ENCODE measurements around the gene NCL.

Gene NCL

DNA sequence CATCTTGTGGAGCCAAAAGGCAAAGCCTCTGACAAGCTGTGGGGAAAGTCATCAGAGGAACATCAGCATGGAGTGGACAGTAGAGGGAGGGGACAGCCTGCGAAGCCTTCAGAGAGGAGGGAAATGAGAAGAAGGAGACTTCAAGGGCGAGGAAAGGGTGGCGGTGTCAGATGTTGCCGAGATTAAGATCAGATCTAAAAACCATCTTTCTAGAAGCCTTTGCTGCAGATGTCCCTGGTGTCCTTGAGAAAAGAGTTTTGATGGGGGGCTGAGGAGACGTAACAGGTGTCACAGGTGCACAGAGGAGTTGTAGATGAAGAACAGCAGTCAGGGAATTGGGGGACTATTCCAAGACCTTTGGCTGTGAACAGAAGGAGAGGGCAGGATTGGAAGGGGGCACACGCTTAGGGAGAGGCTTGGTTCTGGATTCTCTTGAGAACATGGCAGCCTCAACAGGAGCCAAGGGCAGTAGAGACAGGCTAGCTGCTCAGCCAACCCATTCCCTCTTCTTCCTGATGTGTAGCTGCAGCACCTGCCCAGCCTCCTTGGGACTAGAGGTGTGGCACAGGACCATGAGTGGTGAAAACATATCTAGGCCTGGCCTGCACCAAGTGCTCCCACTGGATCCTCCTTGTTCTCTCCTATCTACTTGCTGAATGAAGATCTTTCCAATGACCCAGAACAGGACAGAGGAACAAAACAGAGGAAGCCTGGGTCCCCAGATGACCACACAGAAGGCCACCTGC lies 22.7 kb upstream of the NCL start:
- no peak overlapping the region for H3K9ac ChIP-seq (ENCODE audit: low read length)
- H3K27ac ChIP-seq (ENCODE audit: low read depth, low read length), result no peak overlapping the region
- H3K36me3 ChIP-seq (ENCODE audit: insufficient read depth, low read length), result no peaks in the 10 kb centered on the region

GRCh38 chr2:231483398-231484329 lies 19.4 kb upstream of the NCL start:
- Histone ChIP-seq H3K9ac (ENCODE audit: low read length) (no peak overlapping the region), H3K27ac (ENCODE audit: low read depth, low read length) (peak overlapping the region; percentile 39), H3K4me1 (ENCODE audit: insufficient read depth, low read length) (no peaks in the 10 kb centered on the region), H3K9me3 (ENCODE audit: low read length) (no peaks in the 10 kb centered on the region), H3K36me3 (ENCODE audit: insufficient read depth, low read length) (no peaks in the 10 kb centered on the region), H3K4me3 (ENCODE audit: low read depth in 1 of 2, low read length in 2 of 2) (peak overlapping the region; percentile 39 to 61), H3K27me3 (ENCODE audit: control insufficient read depth in 1 of 2, insufficient read depth in 2 of 2, low read length in 2 of 2) (no peaks in the 10 kb centered on the region)

More for the DNA sequence above, 22.7 kb upstream of the NCL start:
- Histone ChIP-seq H3K4me1 (ENCODE audit: insufficient read depth, low read length) (no peaks in the 10 kb centered on the region), H3K9me3 (ENCODE audit: low read length) (no peaks in the 10 kb centered on the region), H3K27me3 (ENCODE audit: control insufficient read depth in 1 of 2, insufficient read depth in 2 of 2, low read length in 2 of 2) (no peaks in the 10 kb centered on the region), H3K4me3 (ENCODE audit: low read depth in 1 of 2, low read length in 2 of 2) (no peak overlapping the region)

DNA sequence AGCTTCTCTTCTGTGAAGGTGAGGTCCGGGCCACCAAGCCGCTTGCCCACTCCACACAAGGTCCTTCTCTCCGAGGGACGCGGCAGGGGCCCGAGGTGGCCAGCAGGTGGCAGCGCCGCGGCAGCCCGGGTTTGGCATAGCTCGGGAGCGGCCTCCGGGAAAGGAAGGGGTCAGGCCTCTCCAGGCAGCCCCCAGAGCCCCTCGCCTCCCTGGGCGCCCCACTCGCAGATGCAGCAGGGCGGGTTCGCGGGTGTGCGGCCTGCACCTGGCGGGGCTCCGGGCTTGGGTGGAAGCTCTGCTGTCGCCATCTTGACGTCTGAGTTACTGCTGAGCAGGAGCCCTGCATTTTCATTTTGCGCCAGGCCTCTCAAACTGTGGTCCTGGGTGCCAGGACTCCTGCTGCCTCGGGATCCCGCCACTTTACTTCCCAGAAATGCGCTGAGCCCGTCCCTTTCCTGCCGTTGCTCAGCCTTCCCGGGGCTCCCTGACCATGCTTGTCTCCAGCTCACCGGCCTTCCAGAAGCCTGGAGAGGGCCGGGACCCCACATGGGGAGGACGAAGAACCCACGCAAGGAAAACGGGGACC lies 18.6 kb upstream of the NCL start:
- Histone ChIP-seq H3K36me3 (ENCODE audit: insufficient read depth, low read length) (no peaks in the 10 kb centered on the region), H3K4me1 (ENCODE audit: insufficient read depth, low read length) (no peaks in the 10 kb centered on the region), H3K9ac (ENCODE audit: low read length) (no peak overlapping the region), H3K27me3 (ENCODE audit: control insufficient read depth in 1 of 2, insufficient read depth in 2 of 2, low read length in 2 of 2) (no peaks in the 10 kb centered on the region), H3K27ac (ENCODE audit: low read depth, low read length) (no peak overlapping the region), H3K4me3 (ENCODE audit: low read depth in 1 of 2, low read length in 2 of 2) (peak overlapping the region; percentile 39 to 61), H3K9me3 (ENCODE audit: low read length) (no peaks in the 10 kb centered on the region)

GRCh38 chr2:231480781-231481180 lies 16.5 kb upstream of the NCL start:
- no peaks in the 10 kb centered on the region for H3K9me3 ChIP-seq (ENCODE audit: low read length)
- H3K27ac ChIP-seq (ENCODE audit: low read depth, low read length), result no peak overlapping the region
- no peak overlapping the region for H3K4me3 ChIP-seq (ENCODE audit: low read depth in 1 of 2, low read length in 2 of 2)
- no peaks in the 10 kb centered on the region for H3K36me3 ChIP-seq (ENCODE audit: insufficient read depth, low read length)
- H3K9ac ChIP-seq (ENCODE audit: low read length), result no peak overlapping the region
- H3K4me1 ChIP-seq (ENCODE audit: insufficient read depth, low read length), result no peaks in the 10 kb centered on the region
- no peaks in the 10 kb centered on the region for H3K27me3 ChIP-seq (ENCODE audit: control insufficient read depth in 1 of 2, insufficient read depth in 2 of 2, low read length in 2 of 2)

DNA sequence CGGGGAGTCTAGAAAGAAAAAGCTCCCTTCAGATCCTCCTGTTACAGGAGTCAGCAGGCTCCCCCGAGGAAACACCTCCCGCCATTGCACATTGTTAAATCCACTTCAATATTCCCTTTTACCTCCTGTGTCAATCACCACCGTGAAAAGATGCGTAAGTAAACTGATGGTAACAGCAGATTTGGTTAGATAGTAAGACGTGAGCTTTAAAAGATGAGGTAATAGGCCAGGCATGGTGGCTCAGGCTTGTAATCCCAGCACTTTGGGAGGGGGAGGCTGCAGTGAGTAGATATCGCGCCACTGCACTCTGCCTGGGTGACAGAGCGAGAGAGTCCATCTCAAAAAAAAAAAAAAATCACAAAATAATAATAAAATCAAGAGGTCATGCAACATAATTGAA lies 15.2 kb upstream of the NCL start:
- no peaks in the 10 kb centered on the region for H3K27me3 ChIP-seq (ENCODE audit: control insufficient read depth in 1 of 2, insufficient read depth in 2 of 2, low read length in 2 of 2)
- H3K36me3 ChIP-seq (ENCODE audit: insufficient read depth, low read length), result no peaks in the 10 kb centered on the region
- no peaks in the 10 kb centered on the region for H3K4me1 ChIP-seq (ENCODE audit: insufficient read depth, low read length)
- no peak overlapping the region for H3K9ac ChIP-seq (ENCODE audit: low read length)
- no peak overlapping the region for H3K4me3 ChIP-seq (ENCODE audit: low read depth in 1 of 2, low read length in 2 of 2)
- H3K9me3 ChIP-seq (ENCODE audit: low read length), result no peaks in the 10 kb centered on the region
- H3K27ac ChIP-seq (ENCODE audit: low read depth, low read length), result no peak overlapping the region

DNA sequence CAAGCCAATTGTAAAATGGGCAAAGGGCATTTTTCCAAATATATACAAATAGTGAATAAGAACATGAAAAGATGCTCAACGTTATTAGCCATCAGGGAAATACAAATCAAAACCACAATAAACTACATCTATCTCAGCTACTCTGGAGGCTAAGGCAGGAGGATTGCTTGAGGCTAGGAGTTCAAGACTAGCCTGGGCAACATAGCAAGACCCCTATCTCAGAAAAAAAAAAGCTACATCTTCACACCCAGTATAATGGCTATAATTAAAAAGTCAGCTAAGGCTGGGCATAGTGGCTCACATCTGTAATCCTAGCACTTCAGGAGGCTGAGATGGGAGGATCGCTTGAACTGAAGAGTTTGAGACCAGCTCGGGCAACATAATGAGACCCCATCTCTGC lies 12.6 kb upstream of the NCL start:
- Histone ChIP-seq H3K36me3 (ENCODE audit: insufficient read depth, low read length) (no peaks in the 10 kb centered on the region), H3K27ac (ENCODE audit: low read depth, low read length) (no peak overlapping the region), H3K4me3 (ENCODE audit: low read depth in 1 of 2, low read length in 2 of 2) (no peak overlapping the region), H3K9me3 (ENCODE audit: low read length) (no peaks in the 10 kb centered on the region), H3K4me1 (ENCODE audit: insufficient read depth, low read length) (no peaks in the 10 kb centered on the region), H3K9ac (ENCODE audit: low read length) (no peak overlapping the region), H3K27me3 (ENCODE audit: control insufficient read depth in 1 of 2, insufficient read depth in 2 of 2, low read length in 2 of 2) (no peaks in the 10 kb centered on the region)

- H3K9me3 ChIP-seq (ENCODE audit: low read length), result no peaks in the 10 kb centered on the region
- no peak overlapping the region for H3K27ac ChIP-seq (ENCODE audit: low read depth, low read length)
- no peaks in the 10 kb centered on the region for H3K36me3 ChIP-seq (ENCODE audit: insufficient read depth, low read length)
- H3K4me3 ChIP-seq (ENCODE audit: low read depth in 1 of 2, low read length in 2 of 2), result no peak overlapping the region
- no peaks in the 10 kb centered on the region for H3K27me3 ChIP-seq (ENCODE audit: control insufficient read depth in 1 of 2, insufficient read depth in 2 of 2, low read length in 2 of 2)
- H3K9ac ChIP-seq (ENCODE audit: low read length), result no peak overlapping the region
- H3K4me1 ChIP-seq (ENCODE audit: insufficient read depth, low read length), result no peaks in the 10 kb centered on the region
These were observed 11.7 kb upstream of the NCL start for GRCh38 chr2:231475965-231476364.

DNA sequence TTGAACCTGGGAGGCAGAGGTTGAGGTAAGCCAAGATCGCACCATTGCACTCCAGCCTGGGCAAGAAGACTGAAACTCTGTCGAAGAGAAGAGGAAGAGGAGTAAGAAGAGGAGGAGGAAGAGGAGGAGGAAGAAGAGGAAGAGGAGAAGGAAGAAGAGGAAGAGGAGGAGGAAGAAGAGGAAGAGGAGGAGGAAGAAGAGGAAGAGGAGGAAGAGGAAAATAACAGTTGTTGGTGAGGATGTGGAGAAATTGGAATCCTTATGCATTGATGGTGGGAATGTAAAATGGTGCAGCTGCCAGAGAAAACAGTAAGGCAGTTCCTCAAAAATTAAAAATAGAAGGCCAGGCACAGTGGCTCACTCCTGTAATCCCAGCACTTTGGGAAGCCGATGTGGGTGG lies 8.5 kb upstream of the NCL start:
- Histone ChIP-seq H3K36me3 (ENCODE audit: insufficient read depth, low read length) (no peaks in the 10 kb centered on the region), H3K4me3 (ENCODE audit: low read depth in 1 of 2, low read length in 2 of 2) (no peak overlapping the region), H3K27me3 (ENCODE audit: control insufficient read depth in 1 of 2, insufficient read depth in 2 of 2, low read length in 2 of 2) (no peaks in the 10 kb centered on the region), H3K27ac (ENCODE audit: low read depth, low read length) (no peak overlapping the region), H3K4me1 (ENCODE audit: insufficient read depth, low read length) (no peaks in the 10 kb centered on the region), H3K9ac (ENCODE audit: low read length) (no peak overlapping the region), H3K9me3 (ENCODE audit: low read length) (no peaks in the 10 kb centered on the region)

GRCh38 chr2:231470246-231470900 lies 6.1 kb upstream of the NCL start:
- Histone ChIP-seq H3K9me3 (ENCODE audit: low read length) (no peaks in the 10 kb centered on the region), H3K27me3 (ENCODE audit: control insufficient read depth in 1 of 2, insufficient read depth in 2 of 2, low read length in 2 of 2) (no peaks in the 10 kb centered on the region), H3K9ac (ENCODE audit: low read length) (no peak overlapping the region), H3K27ac (ENCODE audit: low read depth, low read length) (no peak overlapping the region), H3K36me3 (ENCODE audit: insufficient read depth, low read length) (no peaks in the 10 kb centered on the region), H3K4me1 (ENCODE audit: insufficient read depth, low read length) (peaks cover 1% of the 10 kb centered on the region), H3K4me3 (ENCODE audit: low read depth in 1 of 2, low read length in 2 of 2) (no peak overlapping the region)

GRCh38 chr2:231469583-231469950 lies 5.3 kb upstream of the NCL start:
- Histone ChIP-seq H3K27ac (ENCODE audit: low read depth, low read length) (no peak overlapping the region), H3K27me3 (ENCODE audit: control insufficient read depth in 1 of 2, insufficient read depth in 2 of 2, low read length in 2 of 2) (no peaks in the 10 kb centered on the region), H3K4me3 (ENCODE audit: low read depth in 1 of 2, low read length in 2 of 2) (no peak overlapping the region), H3K4me1 (ENCODE audit: insufficient read depth, low read length) (peaks cover 5% of the 10 kb centered on the region), H3K9me3 (ENCODE audit: low read length) (no peaks in the 10 kb centered on the region), H3K36me3 (ENCODE audit: insufficient read depth, low read length) (no peaks in the 10 kb centered on the region), H3K9ac (ENCODE audit: low read length) (no peak overlapping the region)
